GM12864 (cell line): ENCODE data around the gene RMND1.
"Not testable (repeated sequence)": the region's sequence is repeated elsewhere in the genome, so short reads cannot be mapped to it uniquely, and the experiment has no call there.

Experiments
- DNase-seq: peaks from one replicate; pipeline ENCODE4 v3.0.0-alpha.2; 2011; ENCODE audit warnings: low read depth
- H3K4me3 ChIP-seq: 2 replicates; pipeline ENCODE4 v1.5.1; 2011; ENCODE audit warnings: mild to moderate bottlenecking, low read depth, low read length, control low read depth
- CTCF ChIP-seq: IDR thresholded peaks from 2 replicates; pipeline ENCODE4 v1.5.1; 2011; ENCODE audit warnings: low read depth, mild to moderate bottlenecking, moderate library complexity, low read length, control low read depth, inconsistent platforms; ENCODE audit errors: missing control alignments

RMND1 gene

GRCh38 chr6:151482290-151482689 lies 30.4 kb upstream of the RMND1 start:
- DNase-seq: peak; percentile 15
- H3K4me3 ChIP-seq: no peak overlapping the region

GRCh38 chr6:151481786-151482185 lies 29.9 kb upstream of the RMND1 start:
- no peak for TF ChIP-seq CTCF
- DNase-seq: no peak
- no peak overlapping the region for H3K4me3 ChIP-seq

More at GRCh38 chr6:151482290-151482689, 30.4 kb upstream of the RMND1 start:
- TF ChIP-seq CTCF: no peak

- no peak for TF ChIP-seq CTCF
- H3K4me3 ChIP-seq: no peak overlapping the region
- no peak for DNase-seq
Observed at GRCh38 chr6:151478670-151479069, 26.7 kb upstream of the RMND1 start.

- DNase-seq: no peak
- no peak for TF ChIP-seq CTCF
- no peak overlapping the region for H3K4me3 ChIP-seq
Observed at GRCh38 chr6:151477726-151478125, 25.8 kb upstream of the RMND1 start.

- no peak for DNase-seq
Observed at GRCh38 chr6:151475653-151476523, 24.0 kb upstream of the RMND1 start.

GRCh38 chr6:151464702-151465101 lies 12.8 kb upstream of the RMND1 start:
- DNase-seq: no peak
- no peak overlapping the region for H3K4me3 ChIP-seq
- no peak for TF ChIP-seq CTCF

More at GRCh38 chr6:151475653-151476523, 24.0 kb upstream of the RMND1 start:
- no peak overlapping the region for H3K4me3 ChIP-seq
- TF ChIP-seq CTCF: peak; percentile 69

GRCh38 chr6:151461673-151462072 lies 9.7 kb upstream of the RMND1 start:
- H3K4me3 ChIP-seq: no peak overlapping the region
- TF ChIP-seq CTCF: no peak
- DNase-seq: no peak

- DNase-seq, H3K4me3 ChIP-seq: not testable (repeated sequence)
Observed at GRCh38 chr6:151455751-151456398, 3.9 kb upstream of the RMND1 start.
